Placental pericyte (primary cell): ENCODE data around the gene CDY2A. TPM values are rescaled to one million over a fixed set of nuclear protein-coding genes. Genes with fewer than 3 reads are reported as not detected.

Source experiments
- total RNA-seq: library from RNA; depleted of rRNA; stranded (reverse); fragments of >200 nt; gene quantifications from 2 replicates; pipeline ENCODE4 v1.2.3, GENCODE V29; 2012

The CDY2A gene, protein sequence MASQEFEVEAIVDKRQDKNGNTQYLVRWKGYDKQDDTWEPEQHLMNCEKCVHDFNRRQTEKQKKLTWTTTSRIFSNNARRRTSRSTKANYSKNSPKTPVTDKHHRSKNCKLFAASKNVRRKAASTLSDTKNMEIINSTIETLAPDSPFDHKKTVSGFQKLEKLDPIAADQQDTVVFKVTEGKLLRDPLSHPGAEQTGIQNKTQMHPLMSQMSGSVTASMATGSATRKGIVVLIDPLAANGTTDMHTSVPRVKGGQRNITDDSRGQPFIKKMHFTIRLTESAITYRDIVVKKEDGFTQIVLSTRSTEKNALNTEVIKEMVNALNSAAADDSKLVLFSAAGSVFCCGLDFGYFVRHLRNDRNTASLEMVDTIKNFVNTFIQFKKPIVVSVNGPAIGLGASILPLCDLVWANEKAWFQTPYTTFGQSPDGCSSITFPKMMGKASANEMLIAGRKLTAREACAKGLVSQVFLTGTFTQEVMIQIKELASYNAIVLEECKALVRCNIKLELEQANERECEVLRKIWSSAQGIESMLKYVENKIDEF
- total RNA-seq = not detected in 2 replicates

DNA sequence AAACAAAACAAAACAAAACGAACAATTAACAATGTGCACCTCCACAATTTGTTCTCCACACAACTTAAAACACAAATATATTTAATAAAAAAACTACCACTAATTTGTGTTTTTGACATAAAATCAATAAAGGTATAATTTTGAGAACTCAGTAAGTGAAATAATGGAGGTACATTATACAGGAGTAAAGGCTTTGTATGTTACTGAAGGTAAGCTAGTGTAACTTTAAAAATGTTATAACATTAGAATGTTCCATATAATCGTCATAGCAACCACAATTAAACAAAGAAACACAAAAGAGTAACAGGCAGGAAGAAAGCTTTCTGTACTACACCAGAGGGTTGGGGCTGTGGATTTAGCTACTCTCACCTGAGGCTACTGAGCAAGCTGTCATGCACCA lies at the start of gene CDY2A:
Gene CDY2A (plus strand): TSS at position 301 of the 400 bp plus-strand sequence. CDS start 328 bp downstream, outside the sequence.

Other genes with a start within 250 kb of the CDY2A start
- not detected in 2 replicates for gene CDY2B, start 145.6 kb upstream of the CDY2A start, total RNA-seq